PC-3 (cell line): ENCODE results near the gene BMS1. TPM values are rescaled to one million over a fixed set of nuclear protein-coding genes. Genes with fewer than 3 reads are reported as not detected.

Source experiments
- ATAC-seq: fragments of 200-7000 bp; cut with Tn5 transposase; 2 replicates; pipeline ENCODE4 v1.9.1; 2020; ENCODE audit warnings: mild to moderate bottlenecking, moderate library complexity
- BruUV-seq: library from RNA; stranded (reverse); fragments of 400-500 nt; replicated peaks from 2 replicates; lab custom pipeline; 2021; lab: Mats Ljungman, UMichigan
- CTCF ChIA-PET: fragments of 300-600 bp; sonication (Branson Sonifier 250); formaldehyde crosslinking; loops from one replicate; lab custom pipeline; 2022; ENCODE audit warnings: antibody characterized with exemption; lab: Charles Lee
- POLR2A ChIA-PET: fragments of 300-600 bp; sonication (Branson Sonifier 250); formaldehyde crosslinking; loops from one replicate; lab custom pipeline; 2022; ENCODE audit warnings: antibody characterized with exemption; ENCODE audit not compliant: unreplicated experiment; lab: Charles Lee
- DNase-seq: peaks from one replicate; pipeline ENCODE4 v3.0.0-alpha.2; 2015
- H2AFZ ChIP-seq: fragments of 300-600 bp; sonication (generic); 2 replicates; pipeline ENCODE4 v1.6.0; 2016; ENCODE audit warnings: antibody characterized with exemption, low read length
- H3F3A ChIP-seq: fragments of 300-600 bp; sonication (generic); one replicate; pipeline ENCODE4 v1.6.0; 2017; ENCODE audit warnings: antibody characterized with exemption, low read length, control low read depth, mild to moderate bottlenecking; ENCODE audit not compliant: unreplicated experiment
- H3K27ac ChIP-seq: fragments of 300-600 bp; sonication (generic); 2 replicates; pipeline ENCODE4 v1.5.1; 2016; ENCODE audit warnings: mild to moderate bottlenecking, low read length
- H3K27me3 ChIP-seq: fragments of 300-600 bp; sonication (generic); 2 replicates; pipeline ENCODE4 v1.6.1; 2016; ENCODE audit warnings: low read length, mixed read lengths
- H3K36me3 ChIP-seq: fragments of 300-600 bp; sonication (generic); 2 replicates; pipeline ENCODE4 v1.6.1; 2016; ENCODE audit warnings: low read depth, mixed run types, low read length, mixed read lengths
- H3K4me1 ChIP-seq: fragments of 300-600 bp; sonication (generic); 2 replicates; pipeline ENCODE4 v1.5.1; 2016; ENCODE audit warnings: low read length; ENCODE audit not compliant: insufficient read depth
- H3K4me2 ChIP-seq: fragments of 300-600 bp; sonication (generic); 2 replicates; pipeline ENCODE4 v1.6.0; 2016; ENCODE audit warnings: low read length
- H3K4me3 ChIP-seq: fragments of 300-600 bp; sonication (generic); 2 replicates; pipeline ENCODE4 v1.5.1; 2016; ENCODE audit warnings: mild to moderate bottlenecking, low read length, mixed read lengths
- H3K79me2 ChIP-seq: fragments of 300-600 bp; sonication (generic); 2 replicates; pipeline ENCODE4 v1.6.1; 2017; ENCODE audit warnings: low read length, mixed read lengths
- H3K9ac ChIP-seq: fragments of 300-600 bp; sonication (generic); 2 replicates; pipeline ENCODE4 v1.6.0; 2016; ENCODE audit warnings: mild to moderate bottlenecking, low read length
- H3K9me2 ChIP-seq: fragments of 300-600 bp; sonication (generic); replicated peaks from 2 replicates; pipeline ENCODE4 v1.6.1; 2016; ENCODE audit warnings: mixed run types, low read length, mixed read lengths
- H3K9me3 ChIP-seq: fragments of 300-600 bp; sonication (generic); 2 replicates; pipeline ENCODE4 v1.6.1; 2016; ENCODE audit warnings: low read length, mixed read lengths
- H4K20me1 ChIP-seq: fragments of 300-600 bp; sonication (generic); 2 replicates; pipeline ENCODE4 v1.6.1; 2016; ENCODE audit warnings: low read length, mixed read lengths
- EZH2 ChIP-seq: fragments of 300-600 bp; sonication (generic); IDR thresholded peaks from one replicate; pipeline ENCODE4 v1.6.1; 2017; ENCODE audit warnings: antibody characterized with exemption, mild to moderate bottlenecking, low read length; ENCODE audit not compliant: unreplicated experiment
- EZH2phosphoT487 ChIP-seq: fragments of 300-600 bp; sonication (generic); IDR thresholded peaks from 2 replicates; pipeline ENCODE4 v1.6.1; 2018; ENCODE audit warnings: mild to moderate bottlenecking, antibody characterized with exemption, low read length, borderline replicate concordance
- intact Hi-C: fragments of 100-400 bp; cut with micrococcal nuclease; formaldehyde crosslinking; loops from 2 replicates; pipeline ENCODE4 v1.9.0; 2023
- total RNA-seq: library from RNA; depleted of rRNA; stranded (reverse); fragments of >200 nt; gene quantifications from 2 replicates; pipeline ENCODE4 v1.2.3, GENCODE V29; 2014
- TF ChIP-seq, protein P1 (sequence below): fragments of 300-600 bp; sonication (generic); conservative IDR thresholded peaks from 2 replicates; pipeline ENCODE4 v1.5.1; 2017; ENCODE audit warnings: antibody characterized with exemption, low read depth, mild to moderate bottlenecking, low read length

BMS1 gene
- total RNA-seq, 1 experiment from 2014 or later, result 36.6 TPM

GRCh38 chr10:42878821-42879195 is 96.2 kb downstream of the BMS1 start:
- no TSS peak for BruUV-seq
- DNase-seq, result no peak
- intact Hi-C loops, result no loop called here

DNA sequence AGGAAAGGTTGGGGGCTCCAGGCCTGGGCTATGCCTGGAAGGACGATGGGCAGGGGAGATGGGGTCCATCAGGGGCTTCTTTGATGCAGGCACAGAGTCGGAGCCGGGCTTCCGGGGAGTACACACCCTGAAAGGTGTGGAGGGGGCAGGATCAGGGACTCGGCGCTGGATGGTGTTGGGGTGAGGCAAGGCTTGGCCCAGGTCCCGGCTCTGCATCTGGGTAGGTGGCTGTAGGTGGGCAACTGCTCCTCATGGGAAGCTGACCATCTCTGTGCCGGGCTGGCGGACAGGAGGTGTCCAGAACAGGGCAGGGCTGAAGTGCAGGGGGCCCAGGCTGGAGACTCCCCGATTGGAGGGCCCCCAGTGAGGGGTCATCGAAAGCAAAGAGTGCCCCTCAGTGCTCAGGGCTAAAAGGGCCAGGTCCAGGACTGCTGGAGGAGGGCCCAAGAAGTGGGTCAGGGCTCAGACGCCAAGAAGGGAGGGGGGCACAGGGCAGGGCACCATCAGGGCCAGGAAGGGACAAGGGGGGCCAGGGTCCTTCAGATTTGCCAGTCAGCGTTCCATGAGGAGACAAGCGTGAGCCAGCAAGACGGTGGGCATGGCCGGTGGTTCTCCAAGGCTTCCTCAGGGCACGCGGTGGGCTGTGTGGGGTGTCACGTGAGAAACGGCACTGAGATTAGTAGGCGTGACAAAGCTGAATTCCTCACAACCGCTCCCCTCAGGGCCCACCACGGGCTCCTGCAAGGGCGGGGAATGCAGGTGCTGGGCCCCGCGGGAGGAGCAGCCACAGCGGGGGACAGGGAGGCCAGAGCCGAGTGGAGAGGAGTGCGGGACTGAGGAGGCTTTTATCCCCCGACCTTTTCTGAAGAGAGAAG is 97.0 kb downstream of the BMS1 start:
- H3K9me2 ChIP-seq, result no peaks in the 10 kb centered on the region
- no peak overlapping the region for H3K27ac ChIP-seq
- CTCF ChIA-PET, result no interaction called here
- H3K9ac ChIP-seq, result no peak overlapping the region
- no peaks in the 10 kb centered on the region for H3K36me3 ChIP-seq
- no peak for TF ChIP-seq EZH2
- TF ChIP-seq EZH2phosphoT487, result no peak
- peaks cover 9% of the 10 kb centered on the region for H3K4me1 ChIP-seq
- POLR2A ChIA-PET, result no interaction called here
- DNase-seq (no peak), ATAC-seq (no peak)
- no peak overlapping the region for H3K4me3 ChIP-seq
- H2AFZ ChIP-seq, result no peak overlapping the region
- BruUV-seq, result no TSS peak
- intact Hi-C loops, result no loop called here
- H4K20me1 ChIP-seq, result no peaks in the 10 kb centered on the region
- H3K4me2 ChIP-seq, result no peak overlapping the region
- no peaks in the 10 kb centered on the region for H3K79me2 ChIP-seq
- no peaks in the 10 kb centered on the region for H3K27me3 ChIP-seq
- peaks cover 7% of the 10 kb centered on the region; the same call in 1 of the 2 replicates for H3K9me3 ChIP-seq
- no peaks in the 10 kb centered on the region for H3F3A ChIP-seq

More at GRCh38 chr10:42878821-42879195, 96.2 kb downstream of the BMS1 start:
- Histone ChIP-seq H3K4me2 (no peak overlapping the region), H2AFZ (no peak overlapping the region), H3K36me3 (no peaks in the 10 kb centered on the region), H3F3A (no peaks in the 10 kb centered on the region), H3K9me3 (peaks cover 7% of the 10 kb centered on the region; the same call in 1 of the 2 replicates), H3K9me2 (no peaks in the 10 kb centered on the region), H3K4me1 (peaks cover 9% of the 10 kb centered on the region), H3K9ac (no peak overlapping the region), H3K27me3 (no peaks in the 10 kb centered on the region), H3K79me2 (no peaks in the 10 kb centered on the region), H3K4me3 (no peak overlapping the region), H3K27ac (no peak overlapping the region), H4K20me1 (no peaks in the 10 kb centered on the region)
- ATAC-seq, result no peak
- ChIA-PET POLR2A (no interaction called here), CTCF (no interaction called here)
- TF ChIP-seq, protein P1, sequence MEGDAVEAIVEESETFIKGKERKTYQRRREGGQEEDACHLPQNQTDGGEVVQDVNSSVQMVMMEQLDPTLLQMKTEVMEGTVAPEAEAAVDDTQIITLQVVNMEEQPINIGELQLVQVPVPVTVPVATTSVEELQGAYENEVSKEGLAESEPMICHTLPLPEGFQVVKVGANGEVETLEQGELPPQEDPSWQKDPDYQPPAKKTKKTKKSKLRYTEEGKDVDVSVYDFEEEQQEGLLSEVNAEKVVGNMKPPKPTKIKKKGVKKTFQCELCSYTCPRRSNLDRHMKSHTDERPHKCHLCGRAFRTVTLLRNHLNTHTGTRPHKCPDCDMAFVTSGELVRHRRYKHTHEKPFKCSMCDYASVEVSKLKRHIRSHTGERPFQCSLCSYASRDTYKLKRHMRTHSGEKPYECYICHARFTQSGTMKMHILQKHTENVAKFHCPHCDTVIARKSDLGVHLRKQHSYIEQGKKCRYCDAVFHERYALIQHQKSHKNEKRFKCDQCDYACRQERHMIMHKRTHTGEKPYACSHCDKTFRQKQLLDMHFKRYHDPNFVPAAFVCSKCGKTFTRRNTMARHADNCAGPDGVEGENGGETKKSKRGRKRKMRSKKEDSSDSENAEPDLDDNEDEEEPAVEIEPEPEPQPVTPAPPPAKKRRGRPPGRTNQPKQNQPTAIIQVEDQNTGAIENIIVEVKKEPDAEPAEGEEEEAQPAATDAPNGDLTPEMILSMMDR, result no peak
- no peak for TF ChIP-seq EZH2
- TF ChIP-seq EZH2phosphoT487, result no peak

DNA sequence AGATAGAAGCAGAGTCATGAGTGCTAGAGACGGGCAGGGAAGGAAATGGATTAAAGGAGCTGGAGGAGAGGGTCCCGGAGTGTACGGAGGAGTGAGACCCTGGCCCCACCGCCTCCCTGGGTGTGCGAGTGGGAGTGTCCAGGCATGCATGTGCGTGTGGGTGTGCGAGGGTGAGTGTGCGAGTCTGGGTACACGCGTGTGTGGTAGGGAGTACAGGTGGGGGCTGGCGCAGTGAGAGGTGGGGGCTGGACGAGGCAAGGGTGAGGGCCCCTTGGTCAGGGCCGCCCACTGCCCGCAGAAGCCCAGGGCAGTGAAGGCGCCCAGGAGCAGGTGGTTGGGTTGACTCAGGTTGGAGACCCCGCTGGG is 97.6 kb downstream of the BMS1 start:
- POLR2A ChIA-PET, result no interaction called here
- CTCF ChIA-PET, result no interaction called here
- Histone ChIP-seq H2AFZ (no peak overlapping the region), H3K4me2 (no peak overlapping the region), H3K36me3 (no peaks in the 10 kb centered on the region), H4K20me1 (no peaks in the 10 kb centered on the region), H3K27ac (no peak overlapping the region), H3K79me2 (no peaks in the 10 kb centered on the region), H3F3A (no peaks in the 10 kb centered on the region), H3K4me1 (peaks cover 9% of the 10 kb centered on the region), H3K9ac (no peak overlapping the region), H3K4me3 (no peak overlapping the region), H3K27me3 (no peaks in the 10 kb centered on the region), H3K9me2 (no peaks in the 10 kb centered on the region), H3K9me3 (peaks cover 7% of the 10 kb centered on the region; the same call in 1 of the 2 replicates)
- no TSS peak for BruUV-seq
- DNase-seq (no peak), ATAC-seq (no peak)
- intact Hi-C loops, result no loop called here
- no peak for TF ChIP-seq EZH2
- no peak for TF ChIP-seq EZH2phosphoT487
- TF ChIP-seq, protein P1, result no peak
